Measurements from ENCODE around the gene CD2. TPM values are rescaled to one million over a fixed set of nuclear protein-coding genes. Genes with fewer than 3 reads are reported as not detected.

Gene CD2
- total and polyA plus RNA-seq, 2 donors (not counting 3 experiments of a cell fraction or from before 2014, with no cell fraction given): not detected

DNA sequence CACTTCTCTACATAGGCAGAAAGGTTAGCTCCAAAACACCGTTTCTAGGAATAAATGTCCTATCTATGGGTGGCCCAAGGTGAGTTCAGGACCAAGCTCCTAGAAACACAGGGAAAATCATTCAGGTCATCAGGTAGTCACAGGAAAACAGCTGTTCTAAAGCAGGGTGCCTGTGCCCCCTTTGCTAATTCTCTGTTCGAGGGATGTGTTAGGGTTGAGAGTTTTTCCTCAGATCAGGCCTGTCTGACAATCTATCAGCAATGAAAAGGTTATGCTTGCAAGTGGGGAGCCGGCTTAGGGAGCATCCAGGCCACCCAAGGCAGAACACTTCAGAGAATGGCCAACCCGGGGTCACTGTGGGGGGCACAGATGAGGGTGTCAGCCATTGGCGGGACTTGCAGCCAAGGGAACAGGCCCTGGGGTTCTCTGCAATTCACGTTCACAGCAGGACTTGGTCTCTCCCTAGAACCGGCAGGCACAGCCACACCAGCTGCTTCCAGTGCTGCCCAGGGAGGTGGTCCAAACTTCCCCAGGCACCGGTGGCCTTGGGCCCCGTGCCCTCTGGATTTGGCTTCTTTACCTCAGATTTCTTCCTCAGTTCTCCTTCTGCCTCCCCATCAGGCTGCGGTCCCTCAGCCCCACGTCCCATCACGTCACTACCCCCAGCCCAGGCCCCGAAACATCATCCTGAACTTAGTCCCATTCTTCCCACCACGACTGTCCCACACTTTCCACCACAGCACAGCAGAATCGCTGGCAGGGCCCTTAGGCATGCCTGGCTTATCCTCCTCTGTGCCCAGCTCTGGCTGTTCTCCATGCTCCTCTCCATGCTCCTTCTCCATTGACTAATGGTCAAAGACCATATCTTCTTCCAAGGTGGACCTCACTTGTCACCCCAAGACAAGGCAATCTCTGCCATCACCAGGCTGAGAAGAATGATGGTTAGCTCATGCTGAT lies 11.0 kb downstream of the CD2 start:
- no peaks in the 10 kb centered on the region for H3K27me3 ChIP-seq (ENCODE audit: control insufficient read depth in 2 of 2, insufficient read depth in 2 of 2, low read length in 2 of 2)
- no peaks in the 10 kb centered on the region for H3K79me2 ChIP-seq (ENCODE audit: control insufficient read depth, insufficient read depth, low read length)
- BruUV-seq (replicated peaks): no TSS peak
- H3K9me1 ChIP-seq (replicated peaks; ENCODE audit: control insufficient read depth, extremely low read depth, insufficient read depth, low read length): no peaks in the 10 kb centered on the region
- dilution Hi-C loops (cut with MboI; ENCODE audit: extremely low pct_ligation_motif_present, low sequenced_read_pairs) (no loop called here), intact Hi-C loops (cut with micrococcal nuclease) (loop anchor here (1.0 kb wide), 1 partner anchor 290 kb away; no protein-coding TSS in a partner anchor)
- ChIA-PET CTCF (interaction anchor here (1.0 to 2.7 kb wide), 12 partner anchors 9 to 289 kb away, joined by 3 to 14 read pairs (median 5); no protein-coding TSS in a partner anchor), POLR2A (no interaction called here)
- H3K9me3 ChIP-seq (replicated peaks; ENCODE audit: control insufficient read depth, insufficient read depth, low read length): no peaks in the 10 kb centered on the region
- no peak overlapping the region for H3K4me3 ChIP-seq (replicated peaks in 1 of 3; ENCODE audit: insufficient read depth in 1 of 3, low read depth in 1 of 3, low read length in 3 of 3)
- H3K4me1 ChIP-seq (ENCODE audit: control insufficient read depth, extremely low read depth, insufficient read depth, low read length): no peaks in the 10 kb centered on the region
- H3K36me3 ChIP-seq (ENCODE audit: control insufficient read depth in 2 of 2, extremely low read depth in 1 of 2, insufficient read depth in 2 of 2, low read length in 2 of 2): no peaks in the 10 kb centered on the region
- DNase-seq (ENCODE audit: low read depth, low spot score) (no peak), FAIRE-seq (no peak)
- no peak overlapping the region for H3K9ac ChIP-seq (replicated peaks; ENCODE audit: extremely low read depth, insufficient read depth, low read length)
- H3K4me2 ChIP-seq (ENCODE audit: insufficient read depth, low read length): no peak overlapping the region
- no peaks in the 10 kb centered on the region for H4K20me1 ChIP-seq (replicated peaks; ENCODE audit: control insufficient read depth, extremely low read depth, insufficient read depth, low read length)
- TF ChIP-seq FOS (IDR thresholded peaks at IDR 0.05; ENCODE audit: borderline replicate concordance, insufficient read depth, low read length): no peak
- TF ChIP-seq JUN (IDR thresholded peaks at IDR 0.05; ENCODE audit: borderline replicate concordance, insufficient read depth, insufficient read length, low read depth): no peak
- no peak for TF ChIP-seq GATA2 (IDR thresholded peaks at IDR 0.05; ENCODE audit: insufficient read depth, insufficient read length, low read depth, low read length)
- no peak for TF ChIP-seq MYC (IDR thresholded peaks at IDR 0.05; ENCODE audit: low read depth, low read length)
- TF ChIP-seq POLR2A (IDR thresholded peaks at IDR 0.05; ENCODE audit: low read depth, low read length): no peak
- no peak for TF ChIP-seq POLR2AphosphoS5 (IDR thresholded peaks at IDR 0.05; ENCODE audit: insufficient read depth, low read depth, low read length)
- TF ChIP-seq, protein P1, sequence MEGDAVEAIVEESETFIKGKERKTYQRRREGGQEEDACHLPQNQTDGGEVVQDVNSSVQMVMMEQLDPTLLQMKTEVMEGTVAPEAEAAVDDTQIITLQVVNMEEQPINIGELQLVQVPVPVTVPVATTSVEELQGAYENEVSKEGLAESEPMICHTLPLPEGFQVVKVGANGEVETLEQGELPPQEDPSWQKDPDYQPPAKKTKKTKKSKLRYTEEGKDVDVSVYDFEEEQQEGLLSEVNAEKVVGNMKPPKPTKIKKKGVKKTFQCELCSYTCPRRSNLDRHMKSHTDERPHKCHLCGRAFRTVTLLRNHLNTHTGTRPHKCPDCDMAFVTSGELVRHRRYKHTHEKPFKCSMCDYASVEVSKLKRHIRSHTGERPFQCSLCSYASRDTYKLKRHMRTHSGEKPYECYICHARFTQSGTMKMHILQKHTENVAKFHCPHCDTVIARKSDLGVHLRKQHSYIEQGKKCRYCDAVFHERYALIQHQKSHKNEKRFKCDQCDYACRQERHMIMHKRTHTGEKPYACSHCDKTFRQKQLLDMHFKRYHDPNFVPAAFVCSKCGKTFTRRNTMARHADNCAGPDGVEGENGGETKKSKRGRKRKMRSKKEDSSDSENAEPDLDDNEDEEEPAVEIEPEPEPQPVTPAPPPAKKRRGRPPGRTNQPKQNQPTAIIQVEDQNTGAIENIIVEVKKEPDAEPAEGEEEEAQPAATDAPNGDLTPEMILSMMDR (IDR thresholded peaks at IDR 0.05; ENCODE audit: extremely low read depth in 1 of 2, insufficient read depth in 1 of 2, low read depth in 1 of 2, low read length in 2 of 2): no peak
- TF ChIP-seq, protein P2, sequence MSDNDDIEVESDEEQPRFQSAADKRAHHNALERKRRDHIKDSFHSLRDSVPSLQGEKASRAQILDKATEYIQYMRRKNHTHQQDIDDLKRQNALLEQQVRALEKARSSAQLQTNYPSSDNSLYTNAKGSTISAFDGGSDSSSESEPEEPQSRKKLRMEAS (IDR thresholded peaks at IDR 0.05; ENCODE audit: insufficient read depth, insufficient read length): no peak
- no peak for TF ChIP-seq EZH2 (IDR thresholded peaks at IDR 0.05; ENCODE audit: borderline replicate concordance, low read depth, low read length, severe bottlenecking)
- H2AFZ ChIP-seq (ENCODE audit: low read depth, low read length): no peak overlapping the region
- H3K27ac ChIP-seq (ENCODE audit: insufficient read depth, low read depth, low read length): no peak overlapping the region
